Naive thymus-derived CD4-positive, alpha-beta T cell (primary cell): ENCODE data around the gene TEX29. TPM values are rescaled to one million over a fixed set of nuclear protein-coding genes. Genes with fewer than 3 reads are reported as not detected.

ENCODE experiments used
- ATAC-seq: fragments of 150-1000 bp; cut with Tn5 transposase; 2 replicates; pipeline ENCODE4 v1.10.0; 2021; ENCODE audit warnings: mild to moderate bottlenecking, moderate library complexity
- CTCF ChIA-PET: fragments of 350-600 bp; sonication (Branson Sonifier 250); formaldehyde crosslinking; loops from one replicate; lab custom pipeline; 2021; ENCODE audit warnings: antibody characterized with exemption; lab: Charles Lee
- POLR2A ChIA-PET: fragments of 350-600 bp; sonication (Branson Sonifier 250); formaldehyde crosslinking; loops from one replicate; lab custom pipeline; 2021; ENCODE audit warnings: antibody characterized with exemption, inconsistent platforms; lab: Charles Lee
- DNase-seq, 9 donors: peaks; one replicate each; pipeline versions ENCODE4 v3.0.0 to v3.0.0-alpha.2; 2020 to 2022; ENCODE audit warnings: mixed read lengths in 1 of 9
- H3K27ac ChIP-seq: one replicate; pipeline ENCODE4 v1.7.0; 2013; ENCODE audit warnings: mild to moderate bottlenecking, low read depth, low read length, moderate library complexity
- H3K27me3 ChIP-seq, 2 donors: one replicate each; pipeline ENCODE4 v1.7.0; 2013; ENCODE audit warnings: low read length in 2 of 2, mild to moderate bottlenecking in 2 of 2, moderate library complexity in 2 of 2; ENCODE audit not compliant: control insufficient read depth in 2 of 2, insufficient read depth in 2 of 2
- H3K36me3 ChIP-seq, 3 experiments: 1 replicate in 2 of 3; 2 replicates in 1 of 3; pipeline ENCODE4 v1.7.0; 2013; ENCODE audit warnings: low read length in 3 of 3, mild to moderate bottlenecking in 3 of 3, moderate library complexity in 1 of 3; ENCODE audit not compliant: insufficient read depth in 3 of 3, control insufficient read depth in 2 of 3
- H3K4me1 ChIP-seq, 2 donors: one replicate each; pipeline ENCODE4 v1.7.0; 2013; ENCODE audit warnings: low read length in 2 of 2, mild to moderate bottlenecking in 2 of 2, moderate library complexity in 1 of 2; ENCODE audit not compliant: control insufficient read depth in 2 of 2, insufficient read depth in 2 of 2
- H3K4me3 ChIP-seq: 2 replicates; pipeline ENCODE4 v1.7.0; 2013; ENCODE audit warnings: mild to moderate bottlenecking, low read length
- H3K9me3 ChIP-seq, 3 experiments: 1 replicate in 2 of 3; 2 replicates in 1 of 3; pipeline ENCODE4 v1.7.0; 2013; ENCODE audit warnings: low read length in 3 of 3; ENCODE audit not compliant: control insufficient read depth in 2 of 3
- H3K27ac Mint-ChIP-seq, 9 donors: one replicate each; pipeline ENCODE4 v1.8.0; 2020 to 2022; ENCODE audit warnings: mixed read lengths in 9 of 9, mild to moderate bottlenecking in 8 of 9, moderate library complexity in 5 of 9, inconsistent platforms in 2 of 9
- H3K27me3 Mint-ChIP-seq, 5 donors: one replicate each; pipeline ENCODE4 v1.8.0; 2021 to 2022; ENCODE audit warnings: mixed read lengths in 5 of 5, mild to moderate bottlenecking in 1 of 5
- H3K36me3 Mint-ChIP-seq, 5 donors: one replicate each; pipeline ENCODE4 v1.8.0; 2020 to 2022; ENCODE audit warnings: mixed read lengths in 5 of 5, mild to moderate bottlenecking in 3 of 5, inconsistent platforms in 1 of 5
- H3K4me1 Mint-ChIP-seq, 7 donors: one replicate each; pipeline ENCODE4 v1.8.0; 2020 to 2022; ENCODE audit warnings: mixed read lengths in 7 of 7, mild to moderate bottlenecking in 3 of 7, inconsistent platforms in 1 of 7
- H3K4me3 Mint-ChIP-seq, 10 donors: one replicate each; pipeline ENCODE4 v1.8.0; 2020 to 2022; ENCODE audit warnings: mild to moderate bottlenecking in 10 of 10, mixed read lengths in 10 of 10, moderate library complexity in 6 of 10, inconsistent platforms in 2 of 10
- H3K9me3 Mint-ChIP-seq, 11 donors: one replicate each; pipeline ENCODE4 v1.8.0; 2020 to 2022; ENCODE audit warnings: mixed read lengths in 11 of 11, mild to moderate bottlenecking in 4 of 11, inconsistent platforms in 1 of 11, moderate library complexity in 1 of 11
- intact Hi-C, 2 donors: fragments of 100-400 bp; cut with micrococcal nuclease; formaldehyde crosslinking; loops; one replicate each; pipeline ENCODE4 v1.15.1; 2023
- polyA plus RNA-seq, 2 donors: library from polyadenylated mRNA; unstranded; fragments of 300-500 nt; fragmentation: Illumina TruSeq; gene quantifications; one replicate each; pipeline ENCODE4 v1.2.3, GENCODE V29; 2021
- total RNA-seq, 6 experiments: library from RNA in 5 of 6; stranded (reverse) in 5 of 6; gene quantifications; 1 replicate in 5 of 6; 2 replicates in 1 of 6; pipeline ENCODE4 v1.2.3 and lab custom pipeline; 2021 to 2026

Gene TEX29
- total and polyA plus RNA-seq, 7 experiments from 2014 or later = 0.34 to 1.5 (median 0.64) TPM; not detected in 2

DNA sequence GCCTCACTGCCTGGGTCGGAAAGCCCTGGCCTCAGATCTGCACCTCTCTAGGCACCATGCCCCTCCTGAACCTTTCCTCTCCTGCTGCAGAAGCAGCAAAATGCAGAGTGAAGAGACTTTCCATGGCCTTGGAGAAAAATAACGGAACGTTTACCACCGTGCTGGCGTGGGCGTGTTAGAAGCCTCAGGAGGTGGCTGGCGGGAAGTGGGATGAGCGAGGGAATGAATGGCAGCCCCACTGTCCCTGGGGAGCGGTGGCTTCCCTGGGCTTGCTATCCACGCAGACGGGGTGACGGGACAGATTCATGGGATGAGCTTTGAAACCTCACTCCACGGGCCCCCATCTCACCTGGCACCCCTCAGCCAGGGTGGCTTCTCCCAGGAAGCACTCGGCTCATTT lies 4.3 kb downstream of the TEX29 start:
- no peak overlapping the region for H3K4me3 ChIP-seq
- ATAC-seq = no peak
- Mint-ChIP-seq H3K4me1 (peaks cover 0 to 13% (median 5%) of the 10 kb centered on the region in 7 donors), H3K27me3 (no peaks in the 10 kb centered on the region), H3K4me3 (no peak overlapping the region), H3K36me3 (peaks cover 0 to 8% (median under 1%) of the 10 kb centered on the region in 5 donors), H3K27ac (no peak overlapping the region), H3K9me3 (peaks cover 0 to 1% (median 0%) of the 10 kb centered on the region in 11 donors)
- no peaks in the 10 kb centered on the region for H3K27me3 ChIP-seq
- no peak overlapping the region for H3K27ac ChIP-seq
- H3K9me3 ChIP-seq = no peaks in the 10 kb centered on the region
- H3K4me1 ChIP-seq = no peaks in the 10 kb centered on the region
- H3K36me3 ChIP-seq = no peaks in the 10 kb centered on the region
- no peak for DNase-seq
- CTCF ChIA-PET = no interaction called here
- POLR2A ChIA-PET = no interaction called here
- intact Hi-C loops = no loop called here

DNA sequence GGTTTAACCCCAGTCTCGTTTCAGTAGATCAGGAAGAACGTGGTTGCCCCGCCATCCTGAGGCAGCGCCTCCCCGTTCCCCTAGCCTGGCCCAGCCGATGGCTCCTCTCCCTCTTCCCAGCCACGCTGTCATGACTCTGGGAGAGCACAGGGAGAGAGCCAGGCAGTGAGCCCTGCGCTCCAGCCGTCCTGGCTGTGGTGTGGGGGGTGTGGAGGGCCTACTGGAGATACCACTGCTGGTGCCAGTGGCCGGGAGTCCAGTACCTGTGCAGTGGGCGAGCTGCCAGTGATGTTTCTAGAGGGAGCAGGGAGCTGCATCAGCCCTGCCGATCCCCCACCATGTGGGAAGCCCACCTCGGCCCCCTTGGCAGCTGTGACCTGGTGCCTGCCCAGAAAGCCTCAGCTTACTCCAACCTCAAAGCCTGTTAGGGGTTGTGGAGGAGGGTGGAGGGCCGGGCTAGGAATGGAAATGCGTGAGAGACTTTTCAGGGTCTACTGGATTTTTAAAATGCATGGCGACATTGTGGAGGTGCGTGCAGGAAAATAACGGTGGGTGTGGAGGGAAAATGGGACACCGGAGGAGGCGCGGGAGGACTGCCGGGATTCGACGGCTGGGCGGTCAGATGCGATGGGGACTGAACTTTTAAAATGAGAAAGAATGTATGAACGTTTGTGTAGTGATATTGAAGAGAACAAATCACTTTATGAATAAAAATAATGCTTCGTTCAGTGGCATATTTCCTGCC lies 4.9 kb downstream of the TEX29 start:
- Mint-ChIP-seq H3K27me3 (no peaks in the 10 kb centered on the region), H3K36me3 (peaks cover 0 to 8% (median 4%) of the 10 kb centered on the region in 5 donors), H3K27ac (no peak overlapping the region), H3K4me3 (no peak overlapping the region), H3K9me3 (peaks cover 0 to 1% (median 0%) of the 10 kb centered on the region in 11 donors), H3K4me1 (peaks cover 0 to 13% (median 5%) of the 10 kb centered on the region in 7 donors)
- DNase-seq (no peak), ATAC-seq (no peak)
- H3K4me1 ChIP-seq = no peaks in the 10 kb centered on the region
- no peaks in the 10 kb centered on the region for H3K27me3 ChIP-seq
- no peaks in the 10 kb centered on the region for H3K9me3 ChIP-seq
- no peak overlapping the region for H3K27ac ChIP-seq
- POLR2A ChIA-PET = no interaction called here
- no peak overlapping the region for H3K4me3 ChIP-seq
- intact Hi-C loops = no loop called here
- H3K36me3 ChIP-seq = no peaks in the 10 kb centered on the region
- CTCF ChIA-PET = no interaction called here

DNA sequence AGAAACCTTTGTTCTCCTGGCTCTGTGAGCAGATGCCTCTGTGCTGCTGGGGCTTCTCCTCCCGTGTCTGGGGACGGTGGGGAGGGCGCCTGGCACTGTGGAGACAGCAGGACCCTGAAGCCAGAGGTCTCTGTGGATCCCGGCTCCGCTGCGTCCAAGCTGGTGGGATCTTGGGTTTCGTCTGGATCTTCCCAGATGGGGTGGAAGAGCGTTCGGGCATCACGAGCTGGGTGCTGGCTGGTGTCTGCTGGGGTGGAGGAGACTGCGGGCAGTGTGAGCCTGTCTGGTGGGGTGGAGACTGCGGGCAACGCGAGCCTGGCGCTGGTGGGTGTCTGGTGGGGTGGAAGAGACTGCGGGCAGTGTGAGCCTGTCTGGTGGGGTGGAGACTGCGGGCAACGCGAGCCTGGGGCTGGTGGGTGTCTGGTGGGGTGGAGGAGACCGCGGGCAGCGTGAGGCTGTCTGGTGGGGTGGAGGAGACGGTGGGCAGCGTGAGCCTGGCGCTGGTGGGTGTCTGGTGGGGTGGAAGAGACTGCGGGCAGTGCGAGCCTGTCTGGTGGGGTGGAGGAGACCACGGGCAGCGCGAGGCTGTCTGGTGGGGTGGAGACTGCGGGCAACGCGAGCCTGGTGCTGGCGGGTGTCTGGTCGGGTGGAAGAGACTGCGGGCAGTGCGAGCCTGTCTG lies 5.6 kb downstream of the TEX29 start:
- no peaks in the 10 kb centered on the region for H3K9me3 ChIP-seq
- no peak overlapping the region for H3K27ac ChIP-seq
- no peaks in the 10 kb centered on the region for H3K36me3 ChIP-seq
- no peak overlapping the region for H3K4me3 ChIP-seq
- H3K4me3 Mint-ChIP-seq = no peak overlapping the region
- no peaks in the 10 kb centered on the region for H3K27me3 Mint-ChIP-seq
- H3K9me3 Mint-ChIP-seq = peaks cover 0 to 1% (median 0%) of the 10 kb centered on the region in 11 donors
- ATAC-seq (no peak), DNase-seq (no peak)
- POLR2A ChIA-PET = no interaction called here
- intact Hi-C loops = no loop called here
- H3K27me3 ChIP-seq = no peaks in the 10 kb centered on the region
- H3K4me1 Mint-ChIP-seq = peaks cover 0 to 13% (median 5%) of the 10 kb centered on the region in 7 donors
- H3K36me3 Mint-ChIP-seq = peaks cover 0 to 16% (median 5%) of the 10 kb centered on the region in 5 donors
- no peaks in the 10 kb centered on the region for H3K4me1 ChIP-seq
- CTCF ChIA-PET = no interaction called here
- H3K27ac Mint-ChIP-seq = peak overlapping the region in 1 of 9 donors; percentile 3

DNA sequence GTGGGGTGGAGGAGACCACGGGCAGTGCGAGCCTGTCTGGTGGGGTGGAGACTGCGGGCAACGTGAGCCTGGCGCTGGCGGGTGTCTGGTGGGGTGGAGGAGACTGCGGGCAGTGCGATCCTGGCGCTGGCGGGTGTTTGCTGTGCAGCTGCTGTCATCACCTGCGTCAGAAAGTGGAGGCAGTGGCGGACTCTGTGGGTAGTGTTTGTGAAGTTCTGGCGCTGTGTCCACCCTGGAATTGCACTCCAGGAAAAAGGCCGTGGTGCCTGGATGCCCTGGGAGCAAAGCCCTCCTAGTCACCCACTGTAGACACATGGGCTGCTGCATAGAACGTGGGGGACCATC lies 6.2 kb downstream of the TEX29 start:
- H3K4me3 Mint-ChIP-seq = no peak overlapping the region
- ChIA-PET CTCF (no interaction called here), POLR2A (no interaction called here)
- H3K36me3 ChIP-seq = no peaks in the 10 kb centered on the region
- H3K4me1 ChIP-seq = no peaks in the 10 kb centered on the region
- peaks cover 0 to 1% (median 0%) of the 10 kb centered on the region in 11 donors for H3K9me3 Mint-ChIP-seq
- ATAC-seq (no peak), DNase-seq (no peak)
- peak overlapping the region in 1 of 9 donors; percentile 59 for H3K27ac Mint-ChIP-seq
- H3K36me3 Mint-ChIP-seq = peaks cover 0 to 17% (median 5%) of the 10 kb centered on the region in 5 donors
- H3K9me3 ChIP-seq = no peaks in the 10 kb centered on the region
- intact Hi-C loops = no loop called here
- no peaks in the 10 kb centered on the region for H3K27me3 ChIP-seq
- peaks cover 0 to 13% (median 5%) of the 10 kb centered on the region in 7 donors for H3K4me1 Mint-ChIP-seq
- no peak overlapping the region for H3K27ac ChIP-seq
- no peak overlapping the region for H3K4me3 ChIP-seq
- H3K27me3 Mint-ChIP-seq = no peaks in the 10 kb centered on the region

DNA sequence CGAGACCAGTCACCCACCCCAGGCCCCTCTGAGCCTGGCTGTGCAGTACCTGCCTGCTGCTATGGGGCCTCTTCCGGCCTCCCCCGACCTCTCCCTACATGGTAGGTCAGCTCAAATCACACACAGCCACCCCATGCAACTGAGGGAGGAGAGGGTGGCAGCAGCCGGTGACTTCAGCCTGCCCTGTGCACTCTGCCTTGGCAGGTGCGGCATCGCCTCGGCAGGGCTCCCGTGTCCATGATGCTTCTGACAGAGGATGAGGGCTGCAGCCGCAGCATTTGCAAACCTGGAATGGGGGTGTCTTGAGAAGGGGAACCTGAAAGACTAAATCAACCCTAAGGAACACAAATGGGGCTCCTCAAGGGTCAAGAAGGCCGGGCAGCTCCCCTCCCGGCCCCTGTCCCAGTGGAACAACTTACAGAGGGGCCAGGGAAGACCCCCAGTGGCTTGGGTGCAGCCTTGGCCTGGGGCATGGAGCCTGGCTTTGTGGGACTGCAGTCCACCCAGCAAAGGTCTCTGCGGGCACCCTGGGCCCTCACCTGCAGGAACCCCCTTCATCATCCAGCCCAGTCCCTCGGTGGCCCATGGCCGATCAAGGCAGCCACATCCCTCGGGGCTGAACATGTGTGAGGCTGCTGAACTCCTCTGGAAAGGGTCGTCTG lies 6.7 kb downstream of the TEX29 start:
- Histone ChIP-seq H3K36me3 (no peaks in the 10 kb centered on the region), H3K27me3 (no peaks in the 10 kb centered on the region), H3K4me3 (no peak overlapping the region), H3K4me1 (no peaks in the 10 kb centered on the region), H3K27ac (no peak overlapping the region), H3K9me3 (no peaks in the 10 kb centered on the region)
- DNase-seq (no peak), ATAC-seq (no peak)
- CTCF ChIA-PET = no interaction called here
- H3K9me3 Mint-ChIP-seq = peaks cover 0 to 4% (median 0%) of the 10 kb centered on the region in 11 donors
- POLR2A ChIA-PET = no interaction called here
- H3K36me3 Mint-ChIP-seq = peaks cover 0 to 21% (median 7%) of the 10 kb centered on the region in 5 donors
- H3K27ac Mint-ChIP-seq = no peak overlapping the region
- no peak overlapping the region for H3K4me3 Mint-ChIP-seq
- H3K4me1 Mint-ChIP-seq = peaks cover 0 to 13% (median 5%) of the 10 kb centered on the region in 7 donors
- intact Hi-C loops = no loop called here
- no peaks in the 10 kb centered on the region for H3K27me3 Mint-ChIP-seq

DNA sequence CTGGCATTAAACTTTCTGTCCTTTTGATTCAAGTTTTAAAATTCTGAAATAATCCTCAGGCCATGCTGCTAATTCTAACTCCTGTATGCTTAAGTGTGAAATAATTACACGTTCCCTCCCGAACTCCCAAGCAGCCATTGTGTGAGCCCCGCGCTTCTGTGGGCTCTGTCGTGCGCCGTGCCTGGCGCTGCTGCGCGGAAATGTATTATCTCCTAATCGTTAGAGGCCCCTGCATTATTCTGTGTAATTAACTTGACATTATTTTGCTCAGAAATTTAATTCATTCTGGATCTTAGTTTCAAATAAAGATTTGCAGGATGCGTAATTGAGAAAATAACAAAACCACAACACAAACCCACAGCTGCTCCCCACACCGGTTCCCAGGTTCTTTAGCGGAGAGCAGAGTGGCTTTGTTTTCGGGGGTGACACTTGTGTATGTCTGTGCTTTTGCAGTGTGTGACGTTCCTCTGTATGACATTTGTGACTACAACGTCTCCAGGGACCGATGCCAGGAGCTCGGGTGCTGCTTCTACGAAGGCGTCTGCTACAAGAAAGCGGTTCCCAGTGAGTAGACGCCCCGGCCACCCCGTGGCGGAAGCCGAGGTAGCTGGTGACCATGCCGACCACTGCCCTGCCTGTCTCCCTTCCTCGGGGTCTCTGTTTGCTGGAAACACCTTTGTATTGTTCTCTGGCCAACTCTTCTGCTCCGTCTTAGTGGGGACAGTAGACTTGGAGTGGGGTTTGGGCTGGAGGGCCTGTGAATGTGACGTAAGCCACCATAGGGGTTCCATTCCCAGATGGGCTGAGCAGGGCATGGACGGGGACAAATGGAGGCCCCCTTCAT lies 7.5 kb downstream of the TEX29 start:
- no peak overlapping the region for H3K27ac Mint-ChIP-seq
- POLR2A ChIA-PET = no interaction called here
- Histone ChIP-seq H3K27me3 (no peaks in the 10 kb centered on the region), H3K27ac (no peak overlapping the region), H3K4me1 (no peaks in the 10 kb centered on the region), H3K4me3 (no peak overlapping the region), H3K36me3 (no peaks in the 10 kb centered on the region), H3K9me3 (no peaks in the 10 kb centered on the region)
- H3K4me3 Mint-ChIP-seq = no peak overlapping the region
- no peak for DNase-seq
- CTCF ChIA-PET = no interaction called here
- peaks cover 0 to 13% (median 5%) of the 10 kb centered on the region in 7 donors for H3K4me1 Mint-ChIP-seq
- intact Hi-C loops = no loop called here
- peaks cover 0 to 10% (median 1%) of the 10 kb centered on the region in 11 donors for H3K9me3 Mint-ChIP-seq
- ATAC-seq = no peak
- peaks cover under 1 to 27% (median 13%) of the 10 kb centered on the region in 5 donors for H3K36me3 Mint-ChIP-seq
- H3K27me3 Mint-ChIP-seq = no peaks in the 10 kb centered on the region
